Measurements from ENCODE around the gene LLCFC1.
"Not testable (repeated sequence)": the region's sequence is repeated elsewhere in the genome, so short reads cannot be mapped to it uniquely, and the experiment has no call there.

The LLCFC1 gene

GRCh38 chr7:142963993-142964392 lies 24.7 kb downstream of the LLCFC1 start:
- WGBS, result 95% methylated on average over 2 of the region's 2 CpGs
- Histone ChIP-seq H3K9me3 (ENCODE audit: insufficient read depth, low read depth, low read length) (no peaks in the 10 kb centered on the region), H3K4me1 (ENCODE audit: insufficient read depth, low read length) (peaks cover 25% of the 10 kb centered on the region), H3K9ac (ENCODE audit: low read depth, low read length) (no peak overlapping the region), H3K36me3 (ENCODE audit: insufficient read depth, low read length) (no peaks in the 10 kb centered on the region), H3K27me3 (ENCODE audit: insufficient read depth, low read length) (no peaks in the 10 kb centered on the region), H3K4me3 (ENCODE audit: low read length) (no peak overlapping the region), H3K27ac (ENCODE audit: low read depth, low read length) (no peak overlapping the region)

GRCh38 chr7:142964502-142965246 lies 25.4 kb downstream of the LLCFC1 start:
- Histone ChIP-seq H3K36me3 (ENCODE audit: insufficient read depth, low read length) (no peaks in the 10 kb centered on the region), H3K9ac (ENCODE audit: low read depth, low read length) (no peak overlapping the region), H3K27me3 (ENCODE audit: insufficient read depth, low read length) (no peaks in the 10 kb centered on the region), H3K9me3 (ENCODE audit: insufficient read depth, low read depth, low read length) (no peaks in the 10 kb centered on the region), H3K27ac (ENCODE audit: low read depth, low read length) (no peak overlapping the region), H3K4me1 (ENCODE audit: insufficient read depth, low read length) (peaks cover 21% of the 10 kb centered on the region), H3K4me3 (ENCODE audit: low read length) (no peak overlapping the region)
- 88% methylated on average over 5 of the region's 6 CpGs for WGBS

GRCh38 chr7:142968229-142968628 lies 28.9 kb downstream of the LLCFC1 start:
- Histone ChIP-seq H3K36me3 (ENCODE audit: insufficient read depth, low read length) (no peaks in the 10 kb centered on the region), H3K27ac (ENCODE audit: low read depth, low read length) (no peak overlapping the region), H3K9me3 (ENCODE audit: insufficient read depth, low read depth, low read length) (no peaks in the 10 kb centered on the region), H3K27me3 (ENCODE audit: insufficient read depth, low read length) (no peaks in the 10 kb centered on the region), H3K4me1 (ENCODE audit: insufficient read depth, low read length) (0 out of 2 replicates have a peak, but pooled peaks cover 1% of the 10 kb centered on the region), H3K9ac (ENCODE audit: low read depth, low read length) (no peak overlapping the region), H3K4me3 (ENCODE audit: low read length) (no peak overlapping the region)
- WGBS, result 93% methylated on average over 4 of the region's 4 CpGs

- H3K27me3 ChIP-seq (ENCODE audit: insufficient read depth, low read length), result no peaks in the 10 kb centered on the region
- H3K4me1 ChIP-seq (ENCODE audit: insufficient read depth, low read length), result no peaks in the 10 kb centered on the region
- WGBS, result 90% methylated on average over 4 of the region's 4 CpGs
- no peak overlapping the region for H3K9ac ChIP-seq (ENCODE audit: low read depth, low read length)
- H3K4me3 ChIP-seq (ENCODE audit: low read length), result no peak overlapping the region
- H3K27ac ChIP-seq (ENCODE audit: low read depth, low read length), result no peak overlapping the region
- no peaks in the 10 kb centered on the region for H3K36me3 ChIP-seq (ENCODE audit: insufficient read depth, low read length)
- no peaks in the 10 kb centered on the region for H3K9me3 ChIP-seq (ENCODE audit: insufficient read depth, low read depth, low read length)
Measured at GRCh38 chr7:142969183-142969582, 29.9 kb downstream of the LLCFC1 start.

GRCh38 chr7:142974626-142975025 lies 35.3 kb downstream of the LLCFC1 start:
- Histone ChIP-seq H3K27ac (ENCODE audit: low read depth, low read length) (no peak overlapping the region), H3K9me3 (ENCODE audit: insufficient read depth, low read depth, low read length) (peaks cover 4% of the 10 kb centered on the region; the same call in 1 of the 2 replicates), H3K4me1 (ENCODE audit: insufficient read depth, low read length) (no peaks in the 10 kb centered on the region), H3K4me3 (ENCODE audit: low read length) (no peak overlapping the region), H3K27me3 (ENCODE audit: insufficient read depth, low read length) (no peaks in the 10 kb centered on the region), H3K9ac (ENCODE audit: low read depth, low read length) (no peak overlapping the region), H3K36me3 (ENCODE audit: insufficient read depth, low read length) (no peaks in the 10 kb centered on the region)
- 96% methylated on average over 3 of the region's 3 CpGs for WGBS

GRCh38 chr7:142978402-142978801 lies 39.1 kb downstream of the LLCFC1 start:
- not testable (repeated sequence) for H3K27me3 ChIP-seq (ENCODE audit: insufficient read depth, low read length)
- 93% methylated on average over 4 of the region's 4 CpGs for WGBS

GRCh38 chr7:142983825-142984224 lies 44.5 kb downstream of the LLCFC1 start:
- Histone ChIP-seq H3K4me3 (ENCODE audit: low read length) (no peak overlapping the region), H3K36me3 (ENCODE audit: insufficient read depth, low read length) (no peaks in the 10 kb centered on the region), H3K27ac (ENCODE audit: low read depth, low read length) (no peak overlapping the region), H3K9me3 (ENCODE audit: insufficient read depth, low read depth, low read length) (no peaks in the 10 kb centered on the region), H3K9ac (ENCODE audit: low read depth, low read length) (no peak overlapping the region), H3K4me1 (ENCODE audit: insufficient read depth, low read length) (no peaks in the 10 kb centered on the region), H3K27me3 (ENCODE audit: insufficient read depth, low read length) (no peaks in the 10 kb centered on the region)
- 87% methylated on average over 1 of the region's 1 CpG for WGBS

More at GRCh38 chr7:142978402-142978801, 39.1 kb downstream of the LLCFC1 start:
- H3K36me3 ChIP-seq (ENCODE audit: insufficient read depth, low read length); H3K9ac ChIP-seq (ENCODE audit: low read depth, low read length); H3K4me1 ChIP-seq (ENCODE audit: insufficient read depth, low read length); H3K27ac ChIP-seq (ENCODE audit: low read depth, low read length); H3K9me3 ChIP-seq (ENCODE audit: insufficient read depth, low read depth, low read length); H3K4me3 ChIP-seq (ENCODE audit: low read length): not testable (repeated sequence)

- H3K4me3 ChIP-seq (ENCODE audit: low read length), result no peak overlapping the region
- no peak overlapping the region for H3K9ac ChIP-seq (ENCODE audit: low read depth, low read length)
- 89% methylated on average over 1 of the region's 1 CpG for WGBS
Measured at GRCh38 chr7:142984297-142984696, 45.0 kb downstream of the LLCFC1 start.

More at GRCh38 chr7:142984297-142984696, 45.0 kb downstream of the LLCFC1 start:
- H3K4me1 ChIP-seq (ENCODE audit: insufficient read depth, low read length), result no peaks in the 10 kb centered on the region
- no peak overlapping the region for H3K27ac ChIP-seq (ENCODE audit: low read depth, low read length)
- H3K36me3 ChIP-seq (ENCODE audit: insufficient read depth, low read length), result no peaks in the 10 kb centered on the region
- H3K9me3 ChIP-seq (ENCODE audit: insufficient read depth, low read depth, low read length), result no peaks in the 10 kb centered on the region
- H3K27me3 ChIP-seq (ENCODE audit: insufficient read depth, low read length), result no peaks in the 10 kb centered on the region
